ENCODE results near the gene REPS1. TPM values are rescaled to one million over a fixed set of nuclear protein-coding genes. Genes with fewer than 3 reads are reported as not detected.

REPS1 gene
- total and polyA plus RNA-seq, 2 experiments from 2014 or later = 30.0 to 43.1 TPM

- WGBS (ENCODE audit: low lambda C conversion rate, missing lambda C conversion rate) = 97% methylated on average over 4 of the region's 4 CpGs
- H3K36me3 ChIP-seq (replicated peaks; ENCODE audit: insufficient read depth, low read depth) = no peaks in the 10 kb centered on the region
Measured at GRCh38 chr6:139013185-139013800, 25.2 kb upstream of the REPS1 start.

GRCh38 chr6:139011980-139012379 lies 23.9 kb upstream of the REPS1 start:
- H2AFZ ChIP-seq = no peak overlapping the region
- H3K36me3 ChIP-seq (replicated peaks; ENCODE audit: insufficient read depth, low read depth) = no peaks in the 10 kb centered on the region
- no peak overlapping the region for H3K27ac ChIP-seq
- no peaks in the 10 kb centered on the region for H3K27me3 ChIP-seq
- H3K4me1 ChIP-seq (ENCODE audit: insufficient read depth) = peaks cover 10% of the 10 kb centered on the region
- H3K9me2 ChIP-seq (replicated peaks; ENCODE audit: insufficient read depth) = no peaks in the 10 kb centered on the region
- no peaks in the 10 kb centered on the region for H3K79me2 ChIP-seq
- H4K20me1 ChIP-seq (ENCODE audit: insufficient read depth, poor library complexity, severe bottlenecking) = no peaks in the 10 kb centered on the region
- H3K4me2 ChIP-seq = no peak overlapping the region
- H3K9me3 ChIP-seq (ENCODE audit: low read depth) = no peaks in the 10 kb centered on the region
- WGBS (ENCODE audit: low lambda C conversion rate, missing lambda C conversion rate) = 88% methylated on average over 3 of the region's 3 CpGs
- no peak for DNase-seq (ENCODE audit: low spot score)
- TF ChIP-seq CTCF (IDR thresholded peaks at IDR 0.05; ENCODE audit: poor library complexity) (no peak), EZH2 (IDR thresholded peaks at IDR 0.05; ENCODE audit: borderline replicate concordance) (no peak)
- no peak overlapping the region for H3K4me3 ChIP-seq

More at GRCh38 chr6:139013185-139013800, 25.2 kb upstream of the REPS1 start:
- Histone ChIP-seq H3K4me1 (ENCODE audit: insufficient read depth) (peaks cover 10% of the 10 kb centered on the region), H3K27ac (no peak overlapping the region), H2AFZ (no peak overlapping the region), H3K9me2 (replicated peaks; ENCODE audit: insufficient read depth) (no peaks in the 10 kb centered on the region), H3K9me3 (ENCODE audit: low read depth) (no peaks in the 10 kb centered on the region), H3K4me3 (no peak overlapping the region), H4K20me1 (ENCODE audit: insufficient read depth, poor library complexity, severe bottlenecking) (no peaks in the 10 kb centered on the region), H3K79me2 (no peaks in the 10 kb centered on the region), H3K27me3 (no peaks in the 10 kb centered on the region), H3K4me2 (no peak overlapping the region)
- TF ChIP-seq EZH2phosphoT487 (IDR thresholded peaks at IDR 0.05; ENCODE audit: low read depth, severe bottlenecking, unreplicated experiment) (no peak), CTCF (IDR thresholded peaks at IDR 0.05; ENCODE audit: poor library complexity) (no peak), EZH2 (IDR thresholded peaks at IDR 0.05; ENCODE audit: borderline replicate concordance) (no peak)
- no peak for DNase-seq (ENCODE audit: low spot score)

GRCh38 chr6:139010674-139011073 lies 22.6 kb upstream of the REPS1 start:
- no peaks in the 10 kb centered on the region for H3K9me2 ChIP-seq (replicated peaks; ENCODE audit: insufficient read depth)
- no peak for TF ChIP-seq EZH2 (IDR thresholded peaks at IDR 0.05; ENCODE audit: borderline replicate concordance)
- no peak for TF ChIP-seq CTCF (IDR thresholded peaks at IDR 0.05; ENCODE audit: poor library complexity)
- no peak for TF ChIP-seq EZH2phosphoT487 (IDR thresholded peaks at IDR 0.05; ENCODE audit: low read depth, severe bottlenecking, unreplicated experiment)
- no peaks in the 10 kb centered on the region for H3K27me3 ChIP-seq
- H3K4me1 ChIP-seq (ENCODE audit: insufficient read depth) = no peaks in the 10 kb centered on the region
- H3K27ac ChIP-seq = no peak overlapping the region
- H3K9me3 ChIP-seq (ENCODE audit: low read depth) = no peaks in the 10 kb centered on the region
- H3K4me3 ChIP-seq = no peak overlapping the region
- no peaks in the 10 kb centered on the region for H4K20me1 ChIP-seq (ENCODE audit: insufficient read depth, poor library complexity, severe bottlenecking)
- no peak for DNase-seq (ENCODE audit: low spot score)
- no peak overlapping the region for H2AFZ ChIP-seq
- no peaks in the 10 kb centered on the region for H3K36me3 ChIP-seq (replicated peaks; ENCODE audit: insufficient read depth, low read depth)
- no peak overlapping the region for H3K4me2 ChIP-seq
- no peaks in the 10 kb centered on the region for H3K79me2 ChIP-seq

- TF ChIP-seq EZH2phosphoT487 (IDR thresholded peaks at IDR 0.05; ENCODE audit: low read depth, severe bottlenecking, unreplicated experiment) (no peak), EZH2 (IDR thresholded peaks at IDR 0.05; ENCODE audit: borderline replicate concordance) (no peak), CTCF (IDR thresholded peaks at IDR 0.05; ENCODE audit: poor library complexity) (no peak)
- Histone ChIP-seq H3K27ac (no peak overlapping the region), H3K79me2 (no peaks in the 10 kb centered on the region), H3K4me3 (no peak overlapping the region), H3K4me1 (ENCODE audit: insufficient read depth) (no peaks in the 10 kb centered on the region), H3K9me2 (replicated peaks; ENCODE audit: insufficient read depth) (no peaks in the 10 kb centered on the region), H2AFZ (no peak overlapping the region), H3K36me3 (replicated peaks; ENCODE audit: insufficient read depth, low read depth) (no peaks in the 10 kb centered on the region), H3K27me3 (no peaks in the 10 kb centered on the region), H4K20me1 (ENCODE audit: insufficient read depth, poor library complexity, severe bottlenecking) (no peaks in the 10 kb centered on the region), H3K4me2 (no peak overlapping the region), H3K9me3 (ENCODE audit: low read depth) (no peaks in the 10 kb centered on the region)
- DNase-seq (ENCODE audit: low spot score) = no peak
- 91% methylated on average over 9 of the region's 9 CpGs for WGBS (ENCODE audit: low lambda C conversion rate, missing lambda C conversion rate)
Measured at GRCh38 chr6:139008117-139008516, 20.1 kb upstream of the REPS1 start.
